ENCODE results near the gene VPS9D1. TPM values are rescaled to one million over a fixed set of nuclear protein-coding genes. Genes with fewer than 3 reads are reported as not detected.

Gene VPS9D1
- total RNA-seq, 1 donor: 5.2 TPM

Other genes starting within 250 kb of the VPS9D1 start
- 110 TPM for gene ANKRD11, start 230.3 kb downstream of the VPS9D1 start, total RNA-seq
- gene SPG7, start 212.5 kb downstream of the VPS9D1 start, total RNA-seq: 83.3 TPM
- gene RPL13, start 160.2 kb downstream of the VPS9D1 start, total RNA-seq: 5,060 TPM
- 0.52 TPM for gene CPNE7, start 145.1 kb downstream of the VPS9D1 start, total RNA-seq
- gene DPEP1, start 107.3 kb downstream of the VPS9D1 start, total RNA-seq: not detected
- gene CHMP1A, start 63.2 kb downstream of the VPS9D1 start, total RNA-seq: 33.5 TPM
- gene SPATA33, start 63.1 kb downstream of the VPS9D1 start, total RNA-seq: 1.3 TPM
- 12.7 TPM for gene CDK10, start 34.2 kb downstream of the VPS9D1 start, total RNA-seq
- 10.6 TPM for gene SPATA2L, start 19.2 kb downstream of the VPS9D1 start, total RNA-seq
- 48.9 TPM for gene ZNF276, start 639 bp upstream of the VPS9D1 start, total RNA-seq
- 2.9 TPM for gene FANCA, start 95.7 kb upstream of the VPS9D1 start, total RNA-seq
- 0.10 TPM for gene SPIRE2, start 107.6 kb upstream of the VPS9D1 start, total RNA-seq
- gene TCF25, start 152.7 kb upstream of the VPS9D1 start, total RNA-seq: 148 TPM
- gene MC1R, start 198.0 kb upstream of the VPS9D1 start, total RNA-seq: 2.7 TPM
- 0.21 TPM for gene TUBB3, start 202.4 kb upstream of the VPS9D1 start, total RNA-seq
- gene DEF8, start 227.9 kb upstream of the VPS9D1 start, total RNA-seq: 46.9 TPM